ENCODE data around the gene UPF1. TPM values are rescaled to one million over a fixed set of nuclear protein-coding genes. Genes with fewer than 3 reads are reported as not detected.

The UPF1 gene
- total RNA-seq, 4 donors from 2014 or later = 63.9 to 157 (median 127) TPM

DNA sequence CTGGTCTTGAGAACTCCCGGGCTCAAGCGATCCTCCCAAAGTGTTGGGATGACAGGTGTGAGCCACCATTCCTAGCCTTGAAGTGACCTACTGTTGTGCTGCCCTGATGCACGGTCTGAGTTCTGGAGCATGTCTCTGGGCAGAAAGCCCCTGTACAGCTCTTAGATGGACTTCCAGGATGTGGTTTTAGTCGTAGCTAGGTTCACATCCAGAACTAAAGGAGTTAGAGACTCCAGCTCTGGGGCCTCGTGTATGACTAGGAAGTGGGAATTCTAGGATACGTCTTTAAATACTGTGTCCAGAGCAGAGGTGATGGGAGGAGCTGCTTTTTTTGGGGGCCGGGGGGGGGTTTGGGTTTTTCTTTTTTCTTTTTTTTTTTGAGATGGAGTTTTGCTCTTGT lies 12.2 kb downstream of the UPF1 start:
- Histone ChIP-seq H3K27ac (no peak overlapping the region), H3K4me3 (no peak overlapping the region), H3K9me3 (no peaks in the 10 kb centered on the region), H3K27me3 (no peaks in the 10 kb centered on the region), H3K4me1 (peaks cover 5 to 52% (median 26%) of the 10 kb centered on the region in 4 donors), H3K36me3 (peaks cover 0 to 8% (median 0%) of the 10 kb centered on the region in 3 donors)
- TF ChIP-seq, protein P1, sequence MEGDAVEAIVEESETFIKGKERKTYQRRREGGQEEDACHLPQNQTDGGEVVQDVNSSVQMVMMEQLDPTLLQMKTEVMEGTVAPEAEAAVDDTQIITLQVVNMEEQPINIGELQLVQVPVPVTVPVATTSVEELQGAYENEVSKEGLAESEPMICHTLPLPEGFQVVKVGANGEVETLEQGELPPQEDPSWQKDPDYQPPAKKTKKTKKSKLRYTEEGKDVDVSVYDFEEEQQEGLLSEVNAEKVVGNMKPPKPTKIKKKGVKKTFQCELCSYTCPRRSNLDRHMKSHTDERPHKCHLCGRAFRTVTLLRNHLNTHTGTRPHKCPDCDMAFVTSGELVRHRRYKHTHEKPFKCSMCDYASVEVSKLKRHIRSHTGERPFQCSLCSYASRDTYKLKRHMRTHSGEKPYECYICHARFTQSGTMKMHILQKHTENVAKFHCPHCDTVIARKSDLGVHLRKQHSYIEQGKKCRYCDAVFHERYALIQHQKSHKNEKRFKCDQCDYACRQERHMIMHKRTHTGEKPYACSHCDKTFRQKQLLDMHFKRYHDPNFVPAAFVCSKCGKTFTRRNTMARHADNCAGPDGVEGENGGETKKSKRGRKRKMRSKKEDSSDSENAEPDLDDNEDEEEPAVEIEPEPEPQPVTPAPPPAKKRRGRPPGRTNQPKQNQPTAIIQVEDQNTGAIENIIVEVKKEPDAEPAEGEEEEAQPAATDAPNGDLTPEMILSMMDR (IDR thresholded peaks at IDR 0.05) = no peak
- no peak for TF ChIP-seq POLR2A (IDR thresholded peaks at IDR 0.05)
- DNase-seq = no peak

DNA sequence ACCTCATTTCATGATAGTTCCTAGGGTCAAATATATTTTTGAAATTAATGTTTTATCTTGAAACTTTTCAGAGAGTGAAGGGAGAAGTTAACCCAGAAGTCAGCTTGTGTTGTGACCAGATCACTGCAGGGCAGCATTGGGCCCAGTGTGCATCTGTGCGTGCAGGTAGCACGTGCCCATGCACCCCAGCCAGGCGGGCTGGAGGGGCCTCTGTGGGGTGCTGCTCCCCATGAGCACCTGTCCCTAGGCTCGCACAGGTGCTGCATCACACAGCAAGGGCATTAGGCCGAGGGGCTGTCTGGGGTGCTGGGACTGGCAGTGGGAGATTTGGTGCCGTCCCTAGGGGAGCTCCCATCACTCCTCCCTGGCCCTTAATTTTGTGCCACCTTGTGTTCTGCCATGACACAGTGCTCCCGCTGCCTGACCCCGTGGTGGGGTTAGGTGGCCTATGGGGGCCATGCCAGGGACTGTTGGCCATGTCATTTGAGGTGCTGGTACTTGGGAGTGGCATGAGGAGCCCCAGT lies 13.1 kb downstream of the UPF1 start:
- Histone ChIP-seq H3K4me3 (no peak overlapping the region), H3K4me1 (peaks cover under 1 to 52% (median 25%) of the 10 kb centered on the region in 4 donors), H3K9me3 (no peaks in the 10 kb centered on the region), H3K27me3 (no peaks in the 10 kb centered on the region), H3K27ac (no peak overlapping the region), H3K36me3 (peaks cover 0 to 15% (median 0%) of the 10 kb centered on the region in 3 donors)
- TF ChIP-seq POLR2A (IDR thresholded peaks at IDR 0.05) = no peak
- TF ChIP-seq, protein P1 (IDR thresholded peaks at IDR 0.05) = no peak
- no peak for DNase-seq

DNA sequence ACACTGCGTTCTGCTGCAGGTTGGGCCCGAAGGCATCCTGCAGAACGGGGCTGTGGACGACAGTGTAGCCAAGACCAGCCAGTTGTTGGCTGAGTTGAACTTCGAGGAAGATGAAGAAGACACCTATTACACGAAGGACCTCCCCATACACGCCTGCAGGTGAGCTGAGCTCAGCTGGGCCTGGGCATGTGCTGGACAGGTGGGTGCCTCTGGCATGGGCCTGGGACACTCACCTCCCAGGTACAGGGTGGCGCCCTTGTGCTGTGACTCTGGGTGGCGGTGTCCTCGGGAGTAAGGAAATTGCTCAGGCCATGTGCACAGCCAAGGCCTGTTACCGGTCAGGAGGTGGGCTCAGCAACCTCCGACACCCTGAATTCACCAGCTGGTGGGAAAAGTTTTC lies 14.2 kb downstream of the UPF1 start:
- Histone ChIP-seq H3K9me3 (no peaks in the 10 kb centered on the region), H3K27ac (no peak overlapping the region), H3K4me1 (peaks cover 0 to 48% (median 24%) of the 10 kb centered on the region in 4 donors), H3K36me3 (peaks cover 0 to 26% (median 0%) of the 10 kb centered on the region in 3 donors), H3K27me3 (no peaks in the 10 kb centered on the region), H3K4me3 (no peak overlapping the region)
- DNase-seq = no peak
- TF ChIP-seq, protein P1 (IDR thresholded peaks at IDR 0.05) = no peak
- no peak for TF ChIP-seq POLR2A (IDR thresholded peaks at IDR 0.05)

DNA sequence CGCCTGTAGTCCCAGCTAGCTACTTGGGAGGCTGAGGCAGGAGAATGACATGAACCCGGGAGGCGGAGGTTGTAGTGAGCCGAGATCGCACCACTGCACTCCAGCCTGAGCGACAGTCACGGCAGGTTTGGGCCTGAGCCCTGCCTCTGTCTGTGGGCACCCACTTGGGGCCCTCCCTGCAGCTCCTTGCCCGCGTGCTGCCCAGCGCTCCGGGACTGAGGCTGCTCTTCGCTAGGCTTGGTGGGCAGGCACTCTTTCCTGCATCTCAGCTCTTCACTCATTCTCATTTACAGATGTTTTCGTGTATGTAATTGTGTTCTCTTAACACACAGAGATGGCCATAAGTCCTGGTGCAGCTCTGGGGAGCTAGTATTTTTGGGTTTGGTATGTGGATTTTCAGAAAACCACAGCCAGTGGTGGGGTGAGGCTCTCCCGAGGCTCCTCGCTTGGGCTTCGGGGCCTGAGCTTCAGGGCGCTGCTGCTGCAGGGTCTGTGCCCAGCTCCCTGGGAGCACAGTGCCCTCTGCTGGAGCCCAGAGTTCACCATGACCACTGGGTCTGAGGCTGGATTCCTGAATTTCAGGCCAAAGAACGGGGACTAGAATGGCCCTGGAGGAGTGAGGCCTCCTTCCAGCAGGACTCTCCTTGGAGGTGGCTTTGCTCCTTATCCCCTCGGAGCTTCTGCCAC lies 15.2 kb downstream of the UPF1 start:
- Histone ChIP-seq H3K4me1 (peaks cover 0 to 46% (median 24%) of the 10 kb centered on the region in 4 donors), H3K27ac (peak overlapping the region in 2 of 4 donors; percentile 7 to 64), H3K36me3 (peaks cover 0 to 35% (median 0%) of the 10 kb centered on the region in 3 donors), H3K9me3 (no peaks in the 10 kb centered on the region), H3K27me3 (no peaks in the 10 kb centered on the region), H3K4me3 (no peak overlapping the region)
- DNase-seq = peak; percentile 66 to 85 (median 78)
- TF ChIP-seq, protein P1 (IDR thresholded peaks at IDR 0.05) = peak; percentile 58 to 85 (median 75)
- TF ChIP-seq POLR2A (IDR thresholded peaks at IDR 0.05) = no peak

DNA sequence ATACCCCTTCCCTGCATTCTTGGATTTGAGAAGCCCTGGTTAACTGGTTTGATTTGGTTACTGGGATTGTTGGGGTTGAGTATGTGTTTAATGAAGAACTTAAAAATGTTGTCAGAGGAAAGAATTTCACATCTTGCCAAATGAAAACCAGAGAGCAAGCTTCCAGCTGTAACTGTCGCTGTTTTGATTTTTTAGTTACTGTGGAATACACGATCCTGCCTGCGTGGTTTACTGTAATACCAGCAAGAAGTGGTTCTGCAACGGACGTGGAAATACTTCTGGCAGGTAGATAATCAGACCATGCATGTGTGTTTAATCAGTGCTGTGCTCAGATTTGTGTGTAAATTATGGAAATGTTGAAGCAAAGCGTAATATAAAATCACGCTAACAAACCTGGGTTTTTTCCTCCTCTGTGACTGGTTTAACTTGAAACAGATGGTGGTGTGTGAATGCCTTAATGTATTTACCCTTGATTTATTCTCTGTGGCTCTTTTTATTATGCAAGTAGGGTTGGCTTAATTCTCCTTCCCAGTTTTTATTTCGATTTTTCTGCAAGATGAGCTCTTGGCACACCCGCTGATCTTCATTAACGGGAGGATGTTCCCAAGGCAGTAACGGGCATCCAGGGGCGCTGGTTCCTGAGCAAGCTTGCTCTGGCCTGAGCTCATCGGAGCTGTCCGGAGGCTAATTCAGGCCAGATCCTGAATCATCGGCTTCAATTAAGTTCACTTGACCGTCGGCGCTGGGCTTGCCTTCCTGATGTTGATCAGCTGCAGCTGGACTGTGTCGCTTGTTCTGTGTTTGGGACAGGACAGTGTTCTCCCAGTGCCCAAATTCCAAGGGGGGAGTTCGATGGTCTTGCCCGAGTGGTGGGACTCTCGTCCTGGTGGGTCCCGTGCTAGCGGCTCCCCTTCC lies 16.0 kb downstream of the UPF1 start:
- Histone ChIP-seq H3K36me3 (peaks cover 0 to 43% (median 0%) of the 10 kb centered on the region in 3 donors), H3K27ac (peak overlapping the region; percentile 17 to 64 (median 54)), H3K4me3 (no peak overlapping the region), H3K9me3 (no peaks in the 10 kb centered on the region), H3K4me1 (peaks cover 0 to 44% (median 24%) of the 10 kb centered on the region in 4 donors), H3K27me3 (no peaks in the 10 kb centered on the region)
- TF ChIP-seq, protein P1 (IDR thresholded peaks at IDR 0.05) = no peak
- TF ChIP-seq POLR2A (IDR thresholded peaks at IDR 0.05) = no peak
- DNase-seq = no peak

Data from Peyer's patch (tissue), 4 donors.